SK-N-SH treated with all-trans-retinoic acid at 6 μM for 48 hours (cell line): Measurements from ENCODE around the gene MCEE.

Source experiments
- ARNTL ChIP-seq: fragments of 450-650 bp; formaldehyde crosslinking; IDR thresholded peaks from 2 replicates; pipeline ENCODE4 v1.5.0; 2020; ENCODE audit warnings: low read depth, mild to moderate bottlenecking, moderate library complexity, borderline replicate concordance
- CSDC2 ChIP-seq: fragments of 250-450 bp; sonication (Bioruptor Pico); IDR thresholded peaks from 2 replicates; pipeline ENCODE4 v1.5.0; 2020; ENCODE audit warnings: mild to moderate bottlenecking, moderate library complexity
- CSRNP3 ChIP-seq: fragments of 250-450 bp; sonication (Bioruptor Pico); IDR thresholded peaks from 2 replicates; pipeline ENCODE4 v1.5.1; 2021; ENCODE audit warnings: mild to moderate bottlenecking, moderate library complexity
- GLIS3 ChIP-seq: fragments of 250-450 bp; sonication (Bioruptor Pico); IDR thresholded peaks from 2 replicates; pipeline ENCODE4 v1.5.0; 2020; ENCODE audit warnings: mild to moderate bottlenecking, moderate library complexity
- PATZ1 ChIP-seq: fragments of 250-450 bp; sonication (Bioruptor Pico); IDR thresholded peaks from 2 replicates; pipeline ENCODE4 v1.8.0; 2020; ENCODE audit warnings: mild to moderate bottlenecking, moderate library complexity, borderline replicate concordance
- RARB ChIP-seq: fragments of 250-450 bp; sonication (Bioruptor Pico); IDR thresholded peaks from 2 replicates; pipeline ENCODE4 v1.8.0; 2021; ENCODE audit warnings: mild to moderate bottlenecking, moderate library complexity
- SNAI2 ChIP-seq: fragments of 250-450 bp; sonication (Bioruptor Pico); IDR thresholded peaks from 2 replicates; pipeline ENCODE4 v1.5.0; 2020; ENCODE audit warnings: mild to moderate bottlenecking, moderate library complexity
- TCF4 ChIP-seq: fragments of 250-450 bp; sonication (Bioruptor Pico); IDR thresholded peaks from 2 replicates; pipeline ENCODE4 v1.8.0; 2021; ENCODE audit warnings: mild to moderate bottlenecking, moderate library complexity, borderline replicate concordance
- TOX ChIP-seq: fragments of 250-450 bp; sonication (Bioruptor Pico); IDR thresholded peaks from 2 replicates; pipeline ENCODE4 v1.8.0; 2021; ENCODE audit warnings: mild to moderate bottlenecking, moderate library complexity, borderline replicate concordance
- TSHZ2 ChIP-seq: fragments of 250-450 bp; sonication (Bioruptor Pico); IDR thresholded peaks from 2 replicates; pipeline ENCODE4 v1.5.0; 2020; ENCODE audit warnings: mild to moderate bottlenecking, moderate library complexity
- ZFP3 ChIP-seq: fragments of 250-450 bp; sonication (Bioruptor Pico); IDR thresholded peaks from 2 replicates; pipeline ENCODE4 v1.5.0; 2020; ENCODE audit warnings: mild to moderate bottlenecking, moderate library complexity

- no peak for TF ChIP-seq ZFP3 (CRISPR knock-in tag)
- no peak for TF ChIP-seq RARB (CRISPR knock-in tag)
- TF ChIP-seq CSRNP3 (CRISPR knock-in tag) = no peak
- no peak for TF ChIP-seq CSDC2 (CRISPR knock-in tag)
- no peak for TF ChIP-seq SNAI2 (CRISPR knock-in tag)
- no peak for TF ChIP-seq PATZ1 (CRISPR knock-in tag)
- no peak for TF ChIP-seq TSHZ2 (CRISPR knock-in tag)
- no peak for TF ChIP-seq ARNTL (CRISPR knock-in tag)
- TF ChIP-seq GLIS3 (CRISPR knock-in tag) = no peak
- TF ChIP-seq TOX (CRISPR knock-in tag) = no peak
- TF ChIP-seq TCF4 (CRISPR knock-in tag) = no peak
These were observed 57.5 kb downstream of the MCEE start for GRCh38 chr2:71072492-71072891.
